ENCODE results near the gene PCA3. TPM values are rescaled to one million over a fixed set of nuclear protein-coding genes. Genes with fewer than 3 reads are reported as not detected.

Gene PCA3
- total RNA-seq, 6 experiments from 2014 or later: not detected

GRCh38 chr9:76766126-76766525, 1.9 kb downstream of the PCA3 start:
- TF ChIP-seq, protein P1, sequence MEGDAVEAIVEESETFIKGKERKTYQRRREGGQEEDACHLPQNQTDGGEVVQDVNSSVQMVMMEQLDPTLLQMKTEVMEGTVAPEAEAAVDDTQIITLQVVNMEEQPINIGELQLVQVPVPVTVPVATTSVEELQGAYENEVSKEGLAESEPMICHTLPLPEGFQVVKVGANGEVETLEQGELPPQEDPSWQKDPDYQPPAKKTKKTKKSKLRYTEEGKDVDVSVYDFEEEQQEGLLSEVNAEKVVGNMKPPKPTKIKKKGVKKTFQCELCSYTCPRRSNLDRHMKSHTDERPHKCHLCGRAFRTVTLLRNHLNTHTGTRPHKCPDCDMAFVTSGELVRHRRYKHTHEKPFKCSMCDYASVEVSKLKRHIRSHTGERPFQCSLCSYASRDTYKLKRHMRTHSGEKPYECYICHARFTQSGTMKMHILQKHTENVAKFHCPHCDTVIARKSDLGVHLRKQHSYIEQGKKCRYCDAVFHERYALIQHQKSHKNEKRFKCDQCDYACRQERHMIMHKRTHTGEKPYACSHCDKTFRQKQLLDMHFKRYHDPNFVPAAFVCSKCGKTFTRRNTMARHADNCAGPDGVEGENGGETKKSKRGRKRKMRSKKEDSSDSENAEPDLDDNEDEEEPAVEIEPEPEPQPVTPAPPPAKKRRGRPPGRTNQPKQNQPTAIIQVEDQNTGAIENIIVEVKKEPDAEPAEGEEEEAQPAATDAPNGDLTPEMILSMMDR (IDR thresholded peaks at IDR 0.05): no peak
- DNase-seq: no peak
- Mint-ChIP-seq H3K36me3 (ENCODE audit: low read depth) (no peaks in the 10 kb centered on the region), H3K4me3 (no peak overlapping the region), H3K9me3 (no peaks in the 10 kb centered on the region), H3K4me1 (ENCODE audit: low read depth) (no peaks in the 10 kb centered on the region), H3K27me3 (ENCODE audit: insufficient read depth) (peaks cover 5% of the 10 kb centered on the region; the same call in 1 of the 2 replicates), H3K27ac (no peak overlapping the region)

DNA sequence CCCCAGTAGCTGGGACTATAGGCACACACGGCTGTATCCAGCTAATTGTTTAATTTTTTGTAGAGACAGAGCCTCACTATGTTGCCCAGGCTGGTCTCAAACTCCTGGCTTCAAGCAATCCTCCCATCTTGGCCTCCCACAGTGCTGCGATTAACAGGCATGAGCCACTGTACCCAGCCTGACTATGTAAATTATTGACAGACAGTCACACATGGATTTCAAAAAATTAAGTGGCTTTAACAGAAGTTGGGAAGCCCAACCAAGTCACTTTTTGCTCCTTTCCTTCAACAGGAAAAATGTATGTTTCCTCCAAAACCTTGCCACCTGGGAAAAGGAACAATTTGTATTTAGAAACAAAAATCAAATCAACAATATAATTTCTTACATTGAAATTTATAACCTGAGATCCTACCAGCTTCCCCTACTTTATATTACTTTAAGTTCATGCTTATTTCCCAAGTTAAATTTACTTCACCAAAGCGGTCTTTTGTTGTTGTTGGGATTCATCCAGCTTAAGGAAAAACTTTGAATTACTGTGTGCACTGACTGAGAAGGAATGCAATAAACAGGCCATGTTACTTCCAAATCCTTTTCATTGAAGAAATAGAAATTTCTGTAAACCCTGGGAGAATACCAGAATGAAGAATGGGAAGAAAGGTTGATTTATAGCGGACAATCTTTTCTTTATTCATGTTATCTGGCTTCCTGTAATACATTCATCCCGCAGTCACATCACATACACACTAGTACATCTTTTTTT, 8.6 kb downstream of the PCA3 start:
- no peaks in the 10 kb centered on the region for H3K9me3 Mint-ChIP-seq
- TF ChIP-seq, protein P1 (IDR thresholded peaks at IDR 0.05): no peak
- H3K27ac Mint-ChIP-seq: no peak overlapping the region
- H3K4me1 Mint-ChIP-seq (ENCODE audit: low read depth): no peaks in the 10 kb centered on the region
- no peaks in the 10 kb centered on the region for H3K36me3 Mint-ChIP-seq (ENCODE audit: low read depth)
- peaks cover 11% of the 10 kb centered on the region for H3K27me3 Mint-ChIP-seq (ENCODE audit: insufficient read depth)
- no peak overlapping the region for H3K4me3 Mint-ChIP-seq
- DNase-seq: no peak

GRCh38 chr9:76784881-76785280, 20.6 kb downstream of the PCA3 start:
- Mint-ChIP-seq H3K9me3 (no peaks in the 10 kb centered on the region), H3K36me3 (ENCODE audit: low read depth) (no peaks in the 10 kb centered on the region), H3K4me1 (ENCODE audit: low read depth) (no peaks in the 10 kb centered on the region), H3K4me3 (no peak overlapping the region), H3K27me3 (ENCODE audit: insufficient read depth) (peaks cover 11% of the 10 kb centered on the region), H3K27ac (no peak overlapping the region)
- DNase-seq: no peak
- TF ChIP-seq, protein P1 (IDR thresholded peaks at IDR 0.05): no peak

- no peaks in the 10 kb centered on the region for H3K9me3 Mint-ChIP-seq
- peaks cover 11% of the 10 kb centered on the region for H3K27me3 Mint-ChIP-seq (ENCODE audit: insufficient read depth)
- no peak overlapping the region for H3K4me3 Mint-ChIP-seq
- TF ChIP-seq, protein P1 (IDR thresholded peaks at IDR 0.05): no peak
- no peaks in the 10 kb centered on the region for H3K36me3 Mint-ChIP-seq (ENCODE audit: low read depth)
- DNase-seq: no peak
- H3K4me1 Mint-ChIP-seq (ENCODE audit: low read depth): no peaks in the 10 kb centered on the region
- no peak overlapping the region for H3K27ac Mint-ChIP-seq
Observed at GRCh38 chr9:76785501-76785900, 21.3 kb downstream of the PCA3 start.

DNA sequence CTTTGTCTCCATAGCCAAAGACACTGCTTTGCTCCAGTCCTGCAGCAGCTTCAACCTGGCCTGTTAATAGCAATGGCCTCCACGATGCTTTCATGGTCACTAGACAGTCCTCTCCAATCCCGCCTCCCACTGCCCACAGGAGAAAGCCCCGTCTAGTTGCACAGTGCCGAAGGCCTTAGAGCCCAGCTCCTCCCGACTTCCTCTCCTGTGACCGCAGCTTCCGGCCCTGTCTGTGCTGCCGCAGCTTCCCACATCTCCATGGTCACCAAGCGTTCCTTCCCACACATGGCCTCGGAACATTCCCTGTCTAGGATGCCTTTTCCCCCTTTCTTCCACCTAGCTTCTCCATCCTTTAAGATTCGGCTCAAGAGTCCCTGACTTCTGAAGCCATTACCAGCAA, 23.4 kb downstream of the PCA3 start:
- Mint-ChIP-seq H3K36me3 (ENCODE audit: low read depth) (no peaks in the 10 kb centered on the region), H3K27ac (no peak overlapping the region), H3K27me3 (ENCODE audit: insufficient read depth) (peaks cover 11% of the 10 kb centered on the region), H3K4me3 (no peak overlapping the region), H3K4me1 (ENCODE audit: low read depth) (no peaks in the 10 kb centered on the region), H3K9me3 (no peaks in the 10 kb centered on the region)
- TF ChIP-seq, protein P1 (IDR thresholded peaks at IDR 0.05): no peak
- no peak for DNase-seq
